ENCODE data around the gene SYNM.
"Not testable (repeated sequence)": the region's sequence is repeated elsewhere in the genome, so short reads cannot be mapped to it uniquely, and the experiment has no call there.

Gene SYNM

GRCh38 chr15:99070208-99070607 is 34.7 kb upstream of the SYNM start:
- Histone ChIP-seq H3K4me3 (ENCODE audit: low read length) (no peak overlapping the region), H2AFZ (ENCODE audit: low read depth, low read length) (no peak overlapping the region), H3K9me3 (ENCODE audit: insufficient read depth, low read length) (no peaks in the 10 kb centered on the region), H3K27me3 (ENCODE audit: low read depth, low read length) (peaks cover 59% of the 10 kb centered on the region), H3K27ac (ENCODE audit: low read length) (no peak overlapping the region), H3K36me3 (replicated peaks; ENCODE audit: low read depth, low read length) (no peaks in the 10 kb centered on the region), H3K4me1 (ENCODE audit: low read length) (peaks cover 7% of the 10 kb centered on the region), H3K79me2 (ENCODE audit: low read length) (no peaks in the 10 kb centered on the region), H3K4me2 (ENCODE audit: low read length) (no peak overlapping the region), H4K20me1 (ENCODE audit: insufficient read depth, low read length) (no peaks in the 10 kb centered on the region), H3K9ac (ENCODE audit: low read length) (no peak overlapping the region)
- TF ChIP-seq CTCF (IDR thresholded peaks at IDR 0.05; ENCODE audit: low read depth, low read length) (no peak), EZH2phosphoT487 (IDR thresholded peaks at IDR 0.05; ENCODE audit: low read depth) (no peak)

DNA sequence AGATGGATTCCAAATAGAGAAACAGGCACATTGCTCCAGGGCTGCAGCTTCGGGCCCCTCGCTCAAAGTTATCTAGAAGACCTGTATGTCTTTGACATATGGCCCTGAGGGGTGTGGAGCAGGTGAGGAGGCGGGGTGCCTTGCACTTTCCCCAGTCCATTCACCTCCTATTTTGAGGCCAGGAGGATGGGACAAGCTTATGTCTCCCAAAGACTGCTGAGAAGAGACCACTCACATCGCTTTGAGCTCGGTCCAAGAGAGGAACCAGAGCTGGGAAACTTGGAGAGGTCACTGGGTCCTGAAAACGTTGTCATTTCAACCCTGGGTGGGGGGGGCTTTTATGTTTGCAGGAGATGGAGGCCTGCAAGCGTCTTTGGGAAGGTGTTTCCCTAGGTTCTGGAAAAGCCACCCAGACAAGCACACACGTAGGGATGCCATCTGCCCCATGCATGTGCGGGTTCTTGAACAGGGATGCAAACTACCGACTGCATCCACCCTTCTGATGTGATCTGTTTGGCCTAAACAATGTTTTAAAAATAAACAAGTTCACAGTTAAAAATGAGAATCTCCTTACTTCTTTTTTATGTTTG is 33.7 kb upstream of the SYNM start:
- no peaks in the 10 kb centered on the region for H3K9me3 ChIP-seq (ENCODE audit: insufficient read depth, low read length)
- no peak overlapping the region for H3K27ac ChIP-seq (ENCODE audit: low read length)
- no peak overlapping the region for H3K4me3 ChIP-seq (ENCODE audit: low read length)
- H3K36me3 ChIP-seq (replicated peaks; ENCODE audit: low read depth, low read length), result no peaks in the 10 kb centered on the region
- H4K20me1 ChIP-seq (ENCODE audit: insufficient read depth, low read length), result no peaks in the 10 kb centered on the region
- no peak overlapping the region for H3K9ac ChIP-seq (ENCODE audit: low read length)
- TF ChIP-seq EZH2phosphoT487 (IDR thresholded peaks at IDR 0.05; ENCODE audit: low read depth) (no peak), CTCF (IDR thresholded peaks at IDR 0.05; ENCODE audit: low read depth, low read length) (no peak)
- H3K4me1 ChIP-seq (ENCODE audit: low read length), result peaks cover 7% of the 10 kb centered on the region
- no peak overlapping the region for H3K4me2 ChIP-seq (ENCODE audit: low read length)
- H3K79me2 ChIP-seq (ENCODE audit: low read length), result no peaks in the 10 kb centered on the region
- H3K27me3 ChIP-seq (ENCODE audit: low read depth, low read length), result peaks cover 50% of the 10 kb centered on the region
- H2AFZ ChIP-seq (ENCODE audit: low read depth, low read length), result no peak overlapping the region

DNA sequence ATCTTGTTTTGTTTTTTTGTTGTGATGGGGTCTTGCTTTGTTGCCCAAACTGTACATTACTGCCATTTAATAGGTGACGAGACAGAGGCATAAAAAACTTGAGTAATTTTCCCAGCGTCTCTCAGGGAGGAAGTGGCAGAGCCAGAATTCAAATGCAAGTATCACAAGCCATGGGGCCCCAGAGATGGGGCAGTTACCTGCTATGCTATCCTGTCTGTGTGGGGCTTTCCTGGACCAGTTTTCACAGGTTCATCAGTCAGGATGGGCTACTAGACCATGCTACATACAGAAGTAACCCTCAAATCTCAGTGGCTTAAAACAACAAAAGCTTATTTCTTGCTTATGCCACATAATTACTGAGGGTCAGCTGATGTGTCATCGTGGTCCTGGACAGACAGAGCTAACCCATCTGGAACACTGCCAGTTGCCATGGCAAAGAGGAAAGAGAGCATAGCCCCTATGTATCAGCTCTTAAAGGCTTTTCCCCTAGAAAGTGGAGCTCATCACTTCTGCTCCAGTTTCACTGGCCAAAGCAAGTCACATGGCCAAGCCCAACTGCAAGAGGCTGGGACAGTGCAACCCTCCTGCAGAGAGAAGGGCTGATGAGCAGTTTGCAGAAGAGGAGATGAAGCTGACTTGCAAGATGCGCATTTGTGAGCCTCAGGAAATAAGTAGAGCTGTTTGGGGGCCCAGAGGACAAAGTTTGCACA is 31.7 kb upstream of the SYNM start:
- no peak for TF ChIP-seq EZH2phosphoT487 (IDR thresholded peaks at IDR 0.05; ENCODE audit: low read depth)
- no peak for TF ChIP-seq CTCF (IDR thresholded peaks at IDR 0.05; ENCODE audit: low read depth, low read length)
- H3K79me2 ChIP-seq (ENCODE audit: low read length), result no peaks in the 10 kb centered on the region
- H3K4me1 ChIP-seq (ENCODE audit: low read length), result peaks cover 10% of the 10 kb centered on the region
- peaks cover 45% of the 10 kb centered on the region for H3K27me3 ChIP-seq (ENCODE audit: low read depth, low read length)
- no peak overlapping the region for H3K4me2 ChIP-seq (ENCODE audit: low read length)
- no peak overlapping the region for H3K27ac ChIP-seq (ENCODE audit: low read length)
- no peak overlapping the region for H3K4me3 ChIP-seq (ENCODE audit: low read length)
- no peaks in the 10 kb centered on the region for H3K36me3 ChIP-seq (replicated peaks; ENCODE audit: low read depth, low read length)
- H3K9me3 ChIP-seq (ENCODE audit: insufficient read depth, low read length), result no peaks in the 10 kb centered on the region
- no peak overlapping the region for H2AFZ ChIP-seq (ENCODE audit: low read depth, low read length)
- no peak overlapping the region for H3K9ac ChIP-seq (ENCODE audit: low read length)
- H4K20me1 ChIP-seq (ENCODE audit: insufficient read depth, low read length), result no peaks in the 10 kb centered on the region

DNA sequence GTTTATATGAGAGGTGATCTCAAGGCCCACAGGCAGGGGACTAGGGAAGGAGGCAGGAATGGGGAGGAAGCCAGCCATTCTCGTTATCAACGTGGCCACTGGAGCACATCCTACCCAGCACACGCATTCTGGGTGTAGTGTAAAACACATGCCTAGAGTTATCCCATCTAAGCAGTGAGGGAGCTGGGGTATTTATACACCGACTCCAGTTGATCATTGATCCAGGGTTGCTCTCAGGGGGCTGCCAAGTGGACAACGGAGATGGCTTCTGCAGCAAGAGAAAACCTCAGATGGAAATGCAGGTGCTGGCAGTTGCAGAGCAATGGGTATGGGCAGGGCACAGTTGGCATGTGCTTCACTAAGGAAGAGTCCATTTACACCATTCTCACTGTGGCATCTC is 30.4 kb upstream of the SYNM start:
- peaks cover 10% of the 10 kb centered on the region for H3K4me1 ChIP-seq (ENCODE audit: low read length)
- H4K20me1 ChIP-seq (ENCODE audit: insufficient read depth, low read length), result no peaks in the 10 kb centered on the region
- peaks cover 57% of the 10 kb centered on the region for H3K27me3 ChIP-seq (ENCODE audit: low read depth, low read length)
- TF ChIP-seq EZH2phosphoT487 (IDR thresholded peaks at IDR 0.05; ENCODE audit: low read depth), result no peak
- no peak for TF ChIP-seq CTCF (IDR thresholded peaks at IDR 0.05; ENCODE audit: low read depth, low read length)
- no peaks in the 10 kb centered on the region for H3K79me2 ChIP-seq (ENCODE audit: low read length)
- no peak overlapping the region for H2AFZ ChIP-seq (ENCODE audit: low read depth, low read length)
- no peak overlapping the region for H3K9ac ChIP-seq (ENCODE audit: low read length)
- H3K4me3 ChIP-seq (ENCODE audit: low read length), result no peak overlapping the region
- no peak overlapping the region for H3K4me2 ChIP-seq (ENCODE audit: low read length)
- H3K27ac ChIP-seq (ENCODE audit: low read length), result no peak overlapping the region
- H3K9me3 ChIP-seq (ENCODE audit: insufficient read depth, low read length), result no peaks in the 10 kb centered on the region
- no peaks in the 10 kb centered on the region for H3K36me3 ChIP-seq (replicated peaks; ENCODE audit: low read depth, low read length)

GRCh38 chr15:99075059-99075652 is 29.7 kb upstream of the SYNM start:
- H3K27me3 ChIP-seq (ENCODE audit: low read depth, low read length), result peaks cover 57% of the 10 kb centered on the region
- H3K4me2 ChIP-seq (ENCODE audit: low read length); H3K36me3 ChIP-seq (replicated peaks; ENCODE audit: low read depth, low read length); H3K79me2 ChIP-seq (ENCODE audit: low read length); H4K20me1 ChIP-seq (ENCODE audit: insufficient read depth, low read length); H2AFZ ChIP-seq (ENCODE audit: low read depth, low read length); H3K4me1 ChIP-seq (ENCODE audit: low read length); H3K27ac ChIP-seq (ENCODE audit: low read length); H3K9ac ChIP-seq (ENCODE audit: low read length); H3K9me3 ChIP-seq (ENCODE audit: insufficient read depth, low read length); H3K4me3 ChIP-seq (ENCODE audit: low read length): not testable (repeated sequence)
